B cell (primary cell): ENCODE results near the gene GASK1A. TPM values are rescaled to one million over a fixed set of nuclear protein-coding genes. Genes with fewer than 3 reads are reported as not detected.

Source experiments
- ATAC-seq: fragments of 200-7000 bp; cut with Tn5 transposase; one replicate; pipeline ENCODE4 v1.10.0; 2021; ENCODE audit warnings: low read depth, mild to moderate bottlenecking, moderate number of reproducible peaks, moderate library complexity
- CTCF ChIA-PET: fragments of 350-600 bp; sonication (Branson Sonifier 250); formaldehyde crosslinking; loops from one replicate; lab custom pipeline; 2021; ENCODE audit warnings: antibody characterized with exemption, inconsistent platforms; lab: Charles Lee
- POLR2A ChIA-PET: fragments of 350-600 bp; sonication (Branson Sonifier 250); formaldehyde crosslinking; loops from one replicate; lab custom pipeline; 2021; ENCODE audit warnings: antibody characterized with exemption; lab: Charles Lee
- DNase-seq: peaks from one replicate; pipeline ENCODE4 v3.0.0; 2013
- H2AFZ ChIP-seq: 2 replicates; pipeline ENCODE4 v1.6.1; 2012; ENCODE audit warnings: mild to moderate bottlenecking, low read depth, low read length; ENCODE audit not compliant: insufficient read depth, poor library complexity, severe bottlenecking
- H3K27ac ChIP-seq, 2 donors: 1 replicate in 1 of 2; 2 replicates in 1 of 2; pipeline ENCODE4 v1.5.1; 2012 to 2013; ENCODE audit warnings: low read length in 2 of 2, mild to moderate bottlenecking in 2 of 2, moderate library complexity in 1 of 2
- H3K27me3 ChIP-seq, 4 experiments: fragments of 200-600 bp in 1 of 4; sonication (generic) in 1 of 4; replicated peaks in 1 of 4; 1 replicate in 2 of 4; 2 replicates in 2 of 4; pipeline versions ENCODE4 v1.6.1 to v1.7.0; 2013 to 2016; ENCODE audit warnings: low read length in 3 of 4, mild to moderate bottlenecking in 2 of 4, mixed read lengths in 1 of 4, moderate library complexity in 1 of 4; ENCODE audit not compliant: insufficient read depth in 4 of 4, control insufficient read depth in 3 of 4; ENCODE audit errors: control extremely low read depth in 1 of 4
- H3K36me3 ChIP-seq, 2 experiments: replicated peaks in 1 of 2; 1 replicate in 1 of 2; 2 replicates in 1 of 2; pipeline versions ENCODE4 v1.6.1 to v1.7.1; 2013; ENCODE audit warnings: low read length in 1 of 2; ENCODE audit not compliant: insufficient read depth in 2 of 2, control insufficient read depth in 1 of 2; ENCODE audit errors: control extremely low read depth in 1 of 2, extremely low read depth in 1 of 2
- H3K4me1 ChIP-seq, 2 donors: fragments of 200-600 bp in 1 of 2; sonication (generic) in 1 of 2; 1 replicate in 1 of 2; 2 replicates in 1 of 2; pipeline versions ENCODE4 v1.5.1 to v1.6.1; 2013 to 2017; ENCODE audit warnings: low read length in 2 of 2; ENCODE audit not compliant: control insufficient read depth in 2 of 2, insufficient read depth in 2 of 2
- H3K4me2 ChIP-seq: replicated peaks from 2 replicates; pipeline ENCODE3; 2012; ENCODE audit warnings: mild to moderate bottlenecking, low read depth, low read length; ENCODE audit not compliant: poor library complexity, severe bottlenecking
- H3K4me3 ChIP-seq, 5 experiments: fragments of 200-600 bp in 1 of 5; sonication (generic) in 1 of 5; 1 replicate in 3 of 5; 2 replicates in 2 of 5; pipeline versions ENCODE4 v1.5.1 to v1.7.0; 2011 to 2016; ENCODE audit warnings: low read length in 4 of 5, mild to moderate bottlenecking in 4 of 5, low read depth in 2 of 5, control low read depth in 1 of 5, moderate library complexity in 1 of 5; ENCODE audit not compliant: insufficient read depth in 1 of 5; ENCODE audit errors: control extremely low read depth in 1 of 5, extremely low read depth in 1 of 5
- H3K79me2 ChIP-seq: fragments of 200-600 bp; sonication (generic); one replicate; pipeline ENCODE4 v1.6.0; 2016; ENCODE audit warnings: low read length; ENCODE audit not compliant: control insufficient read depth, insufficient read depth
- H3K9ac ChIP-seq: fragments of 200-600 bp; sonication (generic); 2 replicates; pipeline ENCODE4 v1.6.1; 2017; ENCODE audit warnings: mild to moderate bottlenecking, low read length, moderate library complexity
- H3K9me3 ChIP-seq, 3 donors: one replicate each; pipeline versions ENCODE4 v1.6.1 to v1.7.1; 2013; ENCODE audit warnings: low read length in 2 of 3; ENCODE audit not compliant: control insufficient read depth in 2 of 3, insufficient read depth in 1 of 3; ENCODE audit errors: control extremely low read depth in 1 of 3
- H4K20me1 ChIP-seq: 2 replicates; pipeline ENCODE4 v1.6.0; 2012; ENCODE audit warnings: mild to moderate bottlenecking, low read length; ENCODE audit not compliant: insufficient read depth, control insufficient read depth, poor library complexity, severe bottlenecking
- H3K27ac Mint-ChIP-seq: one replicate; pipeline ENCODE4 v1.8.0; 2021; ENCODE audit warnings: mixed read lengths
- H3K27me3 Mint-ChIP-seq: one replicate; pipeline ENCODE4 v1.8.0; 2021; ENCODE audit warnings: mixed read lengths
- H3K4me1 Mint-ChIP-seq: one replicate; pipeline ENCODE4 v1.8.0; 2021; ENCODE audit warnings: mixed read lengths
- H3K4me3 Mint-ChIP-seq: one replicate; pipeline ENCODE4 v1.8.0; 2021; ENCODE audit warnings: mixed read lengths
- H3K9me3 Mint-ChIP-seq: one replicate; pipeline ENCODE4 v1.8.0; 2022; ENCODE audit warnings: mixed read lengths; ENCODE audit not compliant: insufficient read depth
- EZH2 ChIP-seq: IDR thresholded peaks from 2 replicates; pipeline ENCODE4 v1.6.1; 2012; ENCODE audit warnings: borderline replicate concordance, low read depth, mild to moderate bottlenecking, moderate library complexity, low read length; ENCODE audit not compliant: insufficient read depth, poor library complexity, severe bottlenecking
- WGBS: methylation state at CpG from one replicate; pipeline ENCODE4 v1.1.5; 2013; ENCODE audit warnings: missing lambda C conversion rate; ENCODE audit not compliant: insufficient coverage; 5-methylcytosine and 5-hydroxymethylcytosine counted together
- intact Hi-C: fragments of 100-400 bp; cut with micrococcal nuclease; formaldehyde crosslinking; loops from one replicate; pipeline ENCODE4 v1.10.0; 2022
- polyA plus RNA-seq: library from polyadenylated mRNA; depleted of rRNA; stranded (reverse); fragments of >200 nt; gene quantifications from 2 replicates; pipeline ENCODE4 v1.2.3, GENCODE V29; 2012
- total RNA-seq, 2 donors: library from RNA; stranded (reverse); fragments of 120-200 nt in 1 of 2; gene quantifications; 1 replicate in 1 of 2; 2 replicates in 1 of 2; pipeline versions ENCODE4 v1.2.3 to v1.2.4, GENCODE V29; 2013 to 2022
- TF ChIP-seq, protein P1 (sequence below): fragments of 200-600 bp; IDR thresholded peaks from one replicate; pipeline ENCODE4 v1.8.0; 2022; ENCODE audit warnings: antibody characterized with exemption, mild to moderate bottlenecking

GASK1A gene
- total and polyA plus RNA-seq, 2 donors (not counting 1 experiment from before 2014, with no cell fraction given): not detected

DNA sequence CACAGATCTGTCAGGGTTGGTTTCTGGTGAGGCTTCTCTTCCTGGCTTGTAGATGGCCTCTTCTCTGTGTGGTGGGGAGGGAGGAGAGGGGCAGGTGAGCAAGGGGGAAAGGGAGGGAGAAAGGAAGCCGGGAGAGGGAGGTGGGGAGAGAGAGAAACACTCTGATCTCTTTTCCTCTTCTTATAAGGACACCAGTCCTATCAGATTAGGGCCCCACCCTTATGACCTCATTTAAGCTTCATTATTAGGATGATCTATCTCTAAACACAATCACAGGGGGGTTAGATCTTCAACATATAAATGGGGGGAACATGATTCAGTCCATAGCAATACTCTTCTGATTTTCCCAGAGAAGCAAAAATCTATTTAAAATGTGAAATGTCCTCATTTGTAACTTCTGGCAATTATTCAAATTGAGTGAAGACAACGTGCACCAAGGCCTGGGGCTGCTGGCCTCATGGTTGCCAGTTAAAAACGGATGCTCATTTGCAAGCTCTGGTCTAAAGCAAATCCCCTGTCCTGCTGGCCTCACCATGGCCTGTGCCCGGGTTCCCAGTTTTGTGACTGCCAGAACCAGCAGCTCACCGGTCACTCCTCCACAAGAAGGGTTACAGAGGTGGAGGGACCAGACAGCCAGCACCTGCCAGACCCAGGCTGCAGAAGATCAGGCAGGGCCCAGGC, 118.4 kb downstream of the GASK1A start:
- H3K9ac ChIP-seq: no peak overlapping the region
- H3K27me3 ChIP-seq: no peaks in the 10 kb centered on the region
- Mint-ChIP-seq H3K4me3 (no peak overlapping the region), H3K9me3 (no peaks in the 10 kb centered on the region), H3K27me3 (no peaks in the 10 kb centered on the region), H3K27ac (no peak overlapping the region), H3K4me1 (no peaks in the 10 kb centered on the region)
- ATAC-seq: no peak
- no peaks in the 10 kb centered on the region for H4K20me1 ChIP-seq
- H3K9me3 ChIP-seq: no peaks in the 10 kb centered on the region
- H2AFZ ChIP-seq: no peak overlapping the region
- DNase-seq: no peak
- peaks cover 2% of the 10 kb centered on the region for H3K79me2 ChIP-seq
- TF ChIP-seq, protein P1, sequence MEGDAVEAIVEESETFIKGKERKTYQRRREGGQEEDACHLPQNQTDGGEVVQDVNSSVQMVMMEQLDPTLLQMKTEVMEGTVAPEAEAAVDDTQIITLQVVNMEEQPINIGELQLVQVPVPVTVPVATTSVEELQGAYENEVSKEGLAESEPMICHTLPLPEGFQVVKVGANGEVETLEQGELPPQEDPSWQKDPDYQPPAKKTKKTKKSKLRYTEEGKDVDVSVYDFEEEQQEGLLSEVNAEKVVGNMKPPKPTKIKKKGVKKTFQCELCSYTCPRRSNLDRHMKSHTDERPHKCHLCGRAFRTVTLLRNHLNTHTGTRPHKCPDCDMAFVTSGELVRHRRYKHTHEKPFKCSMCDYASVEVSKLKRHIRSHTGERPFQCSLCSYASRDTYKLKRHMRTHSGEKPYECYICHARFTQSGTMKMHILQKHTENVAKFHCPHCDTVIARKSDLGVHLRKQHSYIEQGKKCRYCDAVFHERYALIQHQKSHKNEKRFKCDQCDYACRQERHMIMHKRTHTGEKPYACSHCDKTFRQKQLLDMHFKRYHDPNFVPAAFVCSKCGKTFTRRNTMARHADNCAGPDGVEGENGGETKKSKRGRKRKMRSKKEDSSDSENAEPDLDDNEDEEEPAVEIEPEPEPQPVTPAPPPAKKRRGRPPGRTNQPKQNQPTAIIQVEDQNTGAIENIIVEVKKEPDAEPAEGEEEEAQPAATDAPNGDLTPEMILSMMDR: no peak
- TF ChIP-seq EZH2: no peak
- WGBS: 82% methylated on average over 4 of the region's 5 CpGs
- H3K27ac ChIP-seq: no peak overlapping the region
- H3K4me1 ChIP-seq: no peaks in the 10 kb centered on the region
- ChIA-PET POLR2A (no interaction called here), CTCF (no interaction called here)
- intact Hi-C loops: no loop called here
- H3K4me3 ChIP-seq: no peak overlapping the region
- H3K36me3 ChIP-seq: no peaks in the 10 kb centered on the region
- no peak overlapping the region for H3K4me2 ChIP-seq

DNA sequence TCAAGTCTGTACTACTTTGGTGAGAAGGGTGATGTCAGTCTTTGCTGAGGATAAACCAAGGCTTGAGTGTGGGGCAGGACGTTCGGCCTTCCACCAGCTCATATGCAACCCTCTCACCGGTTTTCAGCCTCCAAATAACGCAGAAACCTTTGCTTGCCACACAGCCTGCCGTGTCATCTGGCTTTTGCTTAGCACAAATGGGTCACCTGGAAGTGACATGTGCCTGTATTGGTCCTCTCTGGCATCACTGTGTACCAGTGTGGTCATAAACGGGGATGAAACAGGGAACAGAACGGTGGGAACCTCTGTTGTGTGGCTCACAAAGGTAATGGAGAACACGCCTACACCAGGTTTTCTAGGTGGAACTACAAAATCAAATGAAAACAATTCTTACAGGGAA, 119.7 kb downstream of the GASK1A start:
- H4K20me1 ChIP-seq: no peaks in the 10 kb centered on the region
- ChIA-PET POLR2A (no interaction called here), CTCF (no interaction called here)
- H3K79me2 ChIP-seq: peaks cover 2% of the 10 kb centered on the region
- 95% methylated on average over 6 of the region's 8 CpGs for WGBS
- no peak overlapping the region for H3K4me3 ChIP-seq
- ATAC-seq (no peak), DNase-seq (no peak)
- H3K4me3 Mint-ChIP-seq: no peak overlapping the region
- H3K4me1 Mint-ChIP-seq: no peaks in the 10 kb centered on the region
- no peaks in the 10 kb centered on the region for H3K9me3 ChIP-seq
- no peaks in the 10 kb centered on the region for H3K9me3 Mint-ChIP-seq
- no peaks in the 10 kb centered on the region for H3K4me1 ChIP-seq
- no peak overlapping the region for H3K27ac Mint-ChIP-seq
- H3K27me3 Mint-ChIP-seq: no peaks in the 10 kb centered on the region
- no peak overlapping the region for H2AFZ ChIP-seq
- H3K36me3 ChIP-seq: no peaks in the 10 kb centered on the region
- no peak for TF ChIP-seq EZH2
- intact Hi-C loops: no loop called here
- H3K27ac ChIP-seq: no peak overlapping the region
- no peak overlapping the region for H3K9ac ChIP-seq
- H3K4me2 ChIP-seq: no peak overlapping the region
- H3K27me3 ChIP-seq: no peaks in the 10 kb centered on the region
